ENCODE results near the gene DNAH5.

Gene DNAH5

DNA sequence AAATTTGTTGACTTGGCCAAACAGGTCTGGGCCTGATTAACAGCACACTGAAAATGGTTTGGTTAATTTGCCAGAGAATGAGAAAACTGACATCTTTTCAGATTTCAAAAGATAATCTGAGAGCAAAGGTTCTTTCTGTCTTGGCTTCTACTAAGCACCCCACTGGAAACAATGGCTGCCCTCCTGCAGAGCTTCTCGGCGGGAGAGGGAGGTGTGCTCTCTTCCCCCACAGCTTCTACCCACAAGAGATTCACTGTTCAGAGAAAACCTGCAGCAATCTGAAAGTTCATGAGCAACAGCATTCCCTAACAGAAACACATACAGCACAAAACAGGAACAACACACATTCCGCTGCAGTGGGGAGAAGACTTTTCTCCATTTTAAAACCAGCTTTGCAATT is 3.0 kb downstream of the DNAH5 start:
- Histone ChIP-seq H3K4me3 (no peak overlapping the region), H3K27ac (no peak overlapping the region), H3K27me3 (peaks cover 0 to 3% of the 10 kb centered on the region in 2 donors), H3K4me1 (peaks cover 0 to 11% (median 5%) of the 10 kb centered on the region in 4 donors), H3K36me3 (no peaks in the 10 kb centered on the region), H3K9me3 (no peaks in the 10 kb centered on the region)
- DNase-seq = no peak
- intact Hi-C loops (cut with DNase I; ENCODE audit: low total_unique reads) = no loop called here
- TF ChIP-seq, protein P1, sequence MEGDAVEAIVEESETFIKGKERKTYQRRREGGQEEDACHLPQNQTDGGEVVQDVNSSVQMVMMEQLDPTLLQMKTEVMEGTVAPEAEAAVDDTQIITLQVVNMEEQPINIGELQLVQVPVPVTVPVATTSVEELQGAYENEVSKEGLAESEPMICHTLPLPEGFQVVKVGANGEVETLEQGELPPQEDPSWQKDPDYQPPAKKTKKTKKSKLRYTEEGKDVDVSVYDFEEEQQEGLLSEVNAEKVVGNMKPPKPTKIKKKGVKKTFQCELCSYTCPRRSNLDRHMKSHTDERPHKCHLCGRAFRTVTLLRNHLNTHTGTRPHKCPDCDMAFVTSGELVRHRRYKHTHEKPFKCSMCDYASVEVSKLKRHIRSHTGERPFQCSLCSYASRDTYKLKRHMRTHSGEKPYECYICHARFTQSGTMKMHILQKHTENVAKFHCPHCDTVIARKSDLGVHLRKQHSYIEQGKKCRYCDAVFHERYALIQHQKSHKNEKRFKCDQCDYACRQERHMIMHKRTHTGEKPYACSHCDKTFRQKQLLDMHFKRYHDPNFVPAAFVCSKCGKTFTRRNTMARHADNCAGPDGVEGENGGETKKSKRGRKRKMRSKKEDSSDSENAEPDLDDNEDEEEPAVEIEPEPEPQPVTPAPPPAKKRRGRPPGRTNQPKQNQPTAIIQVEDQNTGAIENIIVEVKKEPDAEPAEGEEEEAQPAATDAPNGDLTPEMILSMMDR (IDR thresholded peaks at IDR 0.05) = no peak

DNA sequence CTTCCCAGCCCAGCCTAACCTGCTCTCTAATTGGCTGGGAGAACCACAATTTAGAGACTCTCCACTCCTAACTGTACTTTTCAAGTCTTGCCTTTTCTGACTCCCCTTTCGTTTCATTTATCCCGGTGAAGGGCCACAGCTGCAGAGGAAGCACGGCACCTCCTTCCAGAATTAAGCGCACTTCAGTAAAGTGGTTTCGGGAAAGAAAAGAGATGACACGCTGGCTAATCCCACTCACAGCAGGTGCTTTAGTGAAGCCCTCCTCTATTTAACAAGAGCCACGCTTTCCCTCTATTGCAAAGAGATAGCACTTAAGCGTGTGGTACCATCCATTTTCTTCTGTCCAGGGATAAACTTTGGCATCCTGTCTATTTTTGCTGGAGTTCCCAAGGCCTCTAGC is 4.8 kb downstream of the DNAH5 start:
- H3K36me3 ChIP-seq = no peaks in the 10 kb centered on the region
- intact Hi-C loops (cut with DNase I; ENCODE audit: low total_unique reads) = no loop called here
- no peaks in the 10 kb centered on the region for H3K4me1 ChIP-seq
- H3K27ac ChIP-seq = no peak overlapping the region
- peaks cover 0 to 1% (median 0%) of the 10 kb centered on the region in 3 donors for H3K9me3 ChIP-seq
- H3K27me3 ChIP-seq = peaks cover 0 to 3% of the 10 kb centered on the region in 2 donors
- no peak overlapping the region for H3K4me3 ChIP-seq
- TF ChIP-seq, protein P1 (IDR thresholded peaks at IDR 0.05) = no peak
- no peak for DNase-seq

DNA sequence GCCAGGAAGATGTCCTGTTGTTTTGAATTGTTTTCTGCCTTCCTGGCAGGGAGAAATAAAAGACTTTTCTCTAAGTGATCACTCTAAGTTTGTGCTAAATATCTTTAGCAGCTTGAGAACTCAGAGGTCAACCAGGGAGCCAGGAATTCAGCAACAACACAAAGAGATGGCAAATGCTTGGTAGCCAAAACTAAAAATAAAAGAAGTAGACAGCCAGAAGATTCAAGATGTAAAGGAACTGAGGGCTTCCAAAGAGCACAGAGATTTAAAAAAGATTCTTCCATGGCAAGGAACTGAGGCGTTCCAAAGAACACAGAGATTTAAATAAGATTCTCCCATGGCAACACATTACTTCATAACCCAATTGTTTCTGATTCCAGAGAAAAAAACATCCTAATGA is 9.6 kb downstream of the DNAH5 start:
- no peaks in the 10 kb centered on the region for H3K36me3 ChIP-seq
- DNase-seq = no peak
- TF ChIP-seq, protein P1 (IDR thresholded peaks at IDR 0.05) = no peak
- H3K27me3 ChIP-seq = peaks cover 0 to 3% of the 10 kb centered on the region in 2 donors
- H3K27ac ChIP-seq = no peak overlapping the region
- H3K9me3 ChIP-seq = peaks cover 0 to 11% (median 7%) of the 10 kb centered on the region in 3 donors
- H3K4me1 ChIP-seq = no peaks in the 10 kb centered on the region
- H3K4me3 ChIP-seq = no peak overlapping the region
- intact Hi-C loops (cut with DNase I; ENCODE audit: low total_unique reads) = no loop called here

DNA sequence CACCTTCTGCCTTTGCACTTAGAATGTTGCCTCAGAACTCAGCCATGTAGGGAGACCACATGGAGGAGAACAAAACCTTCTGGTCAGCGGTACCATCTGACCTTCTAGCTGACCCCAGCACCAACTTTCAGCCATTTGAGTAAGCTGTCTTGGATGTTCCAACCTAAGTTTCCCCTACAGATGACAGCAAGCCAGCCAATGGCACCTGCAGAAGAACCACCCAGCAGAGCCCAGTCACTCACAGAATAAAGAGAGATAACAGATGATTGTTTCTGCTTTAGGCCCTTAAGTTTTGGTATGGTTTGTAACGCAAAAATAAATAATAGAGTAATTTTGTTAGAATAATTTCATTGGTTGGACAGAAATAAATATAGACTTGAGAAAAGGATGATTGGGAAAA is 10.4 kb downstream of the DNAH5 start:
- H3K4me1 ChIP-seq = no peaks in the 10 kb centered on the region
- TF ChIP-seq, protein P1 (IDR thresholded peaks at IDR 0.05) = no peak
- DNase-seq = no peak
- peaks cover 0 to 11% (median 7%) of the 10 kb centered on the region in 3 donors for H3K9me3 ChIP-seq
- no peak overlapping the region for H3K27ac ChIP-seq
- no peaks in the 10 kb centered on the region for H3K36me3 ChIP-seq
- no peaks in the 10 kb centered on the region for H3K27me3 ChIP-seq
- no peak overlapping the region for H3K4me3 ChIP-seq
- intact Hi-C loops (cut with DNase I; ENCODE audit: low total_unique reads) = no loop called here

DNA sequence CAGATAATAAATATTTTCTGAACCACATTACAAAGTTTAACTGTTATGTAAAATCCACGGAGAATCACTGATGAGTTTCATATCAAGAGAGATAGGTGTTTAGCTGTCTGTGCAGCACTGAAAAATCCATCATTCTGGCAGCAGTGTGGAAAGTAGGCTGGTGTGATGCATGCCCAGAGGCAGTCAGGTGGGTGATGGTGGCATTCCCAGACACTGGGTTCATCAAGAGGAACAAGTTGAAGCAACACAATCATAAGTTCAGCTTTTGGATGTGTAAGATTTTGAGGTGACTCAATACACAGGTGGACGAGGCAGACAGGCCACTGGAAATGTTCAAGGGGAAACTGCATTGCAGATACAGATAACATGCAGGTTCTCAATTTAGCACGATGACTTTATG is 11.9 kb downstream of the DNAH5 start:
- DNase-seq = no peak
- peaks cover 0 to 11% (median 7%) of the 10 kb centered on the region in 3 donors for H3K9me3 ChIP-seq
- TF ChIP-seq, protein P1 (IDR thresholded peaks at IDR 0.05) = no peak
- H3K4me3 ChIP-seq = no peak overlapping the region
- H3K27me3 ChIP-seq = no peaks in the 10 kb centered on the region
- no peak overlapping the region for H3K27ac ChIP-seq
- H3K36me3 ChIP-seq = no peaks in the 10 kb centered on the region
- intact Hi-C loops (cut with DNase I; ENCODE audit: low total_unique reads) = no loop called here
- H3K4me1 ChIP-seq = no peaks in the 10 kb centered on the region

DNA sequence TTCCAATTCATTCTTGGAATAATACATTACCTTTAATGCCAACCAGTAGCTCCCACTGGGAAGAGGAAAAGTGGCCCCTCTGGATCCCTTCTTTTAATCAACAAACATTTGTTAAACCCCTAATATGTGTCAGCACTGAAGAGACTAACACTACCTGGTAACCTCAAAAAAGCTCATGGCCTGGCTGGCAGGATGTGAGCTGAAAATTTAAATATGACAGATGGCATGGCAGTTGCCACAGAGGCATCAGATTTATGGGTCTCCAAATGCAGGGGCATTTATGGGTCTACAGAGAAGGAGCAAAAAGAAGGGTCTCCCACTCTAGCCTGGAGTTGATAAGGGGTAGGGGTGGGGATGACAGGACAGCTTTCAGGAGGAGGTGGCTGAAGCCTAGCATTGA is 12.5 kb downstream of the DNAH5 start:
- intact Hi-C loops (cut with DNase I; ENCODE audit: low total_unique reads) = no loop called here
- Histone ChIP-seq H3K9me3 (peaks cover 0 to 11% (median 7%) of the 10 kb centered on the region in 3 donors), H3K4me1 (no peaks in the 10 kb centered on the region), H3K27me3 (no peaks in the 10 kb centered on the region), H3K27ac (no peak overlapping the region), H3K36me3 (no peaks in the 10 kb centered on the region), H3K4me3 (no peak overlapping the region)
- TF ChIP-seq, protein P1 (IDR thresholded peaks at IDR 0.05) = no peak
- DNase-seq = no peak

All from tibial artery (tissue), 4 donors.